IMR-90 (cell line): ENCODE results near the gene ANO7. TPM values are rescaled to one million over a fixed set of nuclear protein-coding genes. Genes with fewer than 3 reads are reported as not detected.

Experiments
- ATAC-seq: fragments of 200-7000 bp; cut with Tn5 transposase; 2 replicates; pipeline ENCODE4 v1.9.1; 2020; ENCODE audit warnings: low read depth, mild to moderate bottlenecking, moderate library complexity
- BruUV-seq: library from RNA; stranded (reverse); fragments of 400-500 nt; replicated peaks from 2 replicates; lab custom pipeline; 2021; lab: Mats Ljungman, UMichigan
- CTCF ChIA-PET: fragments of 300-600 bp; formaldehyde crosslinking; extraction: SDS; loops from one replicate; lab custom pipeline; 2021; ENCODE audit warnings: antibody characterized with exemption; lab: Yijun Ruan, JAX
- POLR2A ChIA-PET: fragments of 300-600 bp; sonication (Branson Sonifier 250); formaldehyde crosslinking; loops from one replicate; lab custom pipeline; 2022; ENCODE audit warnings: antibody characterized with exemption; ENCODE audit not compliant: unreplicated experiment; lab: Charles Lee
- DNase-seq: peaks from one replicate; pipeline ENCODE4 v3.0.0; 2013
- H2AFZ ChIP-seq: replicated peaks from 2 replicates; pipeline ENCODE3; 2013; ENCODE audit warnings: low read length, mild to moderate bottlenecking; ENCODE audit not compliant: poor library complexity
- H2AK5ac ChIP-seq: 2 replicates; pipeline ENCODE4 v1.6.1; 2013; ENCODE audit warnings: low read depth, low read length, inconsistent platforms
- H2AK9ac ChIP-seq: replicated peaks from 2 replicates; pipeline ENCODE3; 2013; ENCODE audit warnings: mild to moderate bottlenecking, low read depth, low read length, moderate library complexity; ENCODE audit not compliant: poor library complexity
- H2BK120ac ChIP-seq: 2 replicates; pipeline ENCODE4 v1.6.1; 2013; ENCODE audit warnings: low read depth, low read length, inconsistent platforms
- H2BK15ac ChIP-seq: 3 replicates; pipeline ENCODE4 v1.6.1; 2013; ENCODE audit warnings: low read depth, low read length, inconsistent platforms
- H2BK20ac ChIP-seq: 2 replicates; pipeline ENCODE4 v1.6.1; 2013; ENCODE audit warnings: low read depth, mild to moderate bottlenecking, inconsistent platforms, low read length, moderate library complexity
- H2BK5ac ChIP-seq: 2 replicates; pipeline ENCODE4 v1.6.1; 2013; ENCODE audit warnings: mild to moderate bottlenecking, low read depth, low read length, inconsistent platforms; ENCODE audit not compliant: poor library complexity, severe bottlenecking
- H3K14ac ChIP-seq: replicated peaks from 2 replicates; pipeline ENCODE4 v1.6.1; 2013; ENCODE audit warnings: low read depth, low read length, inconsistent platforms
- H3K18ac ChIP-seq: 2 replicates; pipeline ENCODE4 v1.6.1; 2013; ENCODE audit warnings: low read depth, low read length, control low read depth
- H3K23ac ChIP-seq: 2 replicates; pipeline ENCODE4 v1.6.1; 2013; ENCODE audit warnings: low read depth, low read length, inconsistent platforms
- H3K27ac ChIP-seq: 2 replicates; pipeline ENCODE4 v1.5.1; 2013; ENCODE audit warnings: mild to moderate bottlenecking, control low read depth, low read length; ENCODE audit not compliant: insufficient read depth
- H3K27me3 ChIP-seq: 2 replicates; pipeline ENCODE4 v1.6.1; 2013; ENCODE audit warnings: low read length; ENCODE audit not compliant: control insufficient read depth, insufficient read depth
- H3K36me3 ChIP-seq: 2 replicates; pipeline ENCODE4 v1.6.1; 2013; ENCODE audit warnings: low read length, mixed read lengths; ENCODE audit not compliant: control insufficient read depth, insufficient read depth
- H3K4ac ChIP-seq: 2 replicates; pipeline ENCODE4 v1.6.1; 2013; ENCODE audit warnings: low read depth, low read length, inconsistent platforms
- H3K4me1 ChIP-seq: 2 replicates; pipeline ENCODE4 v1.6.1; 2013; ENCODE audit warnings: low read length, mixed read lengths; ENCODE audit not compliant: control insufficient read depth, insufficient read depth
- H3K4me2 ChIP-seq: 2 replicates; pipeline ENCODE4 v1.6.1; 2013; ENCODE audit warnings: low read depth, mild to moderate bottlenecking, control low read depth, low read length, moderate library complexity
- H3K4me3 ChIP-seq: 2 replicates; pipeline ENCODE4 v1.5.1; 2013; ENCODE audit warnings: low read depth, mild to moderate bottlenecking, control low read depth, low read length, moderate library complexity; ENCODE audit not compliant: insufficient read depth
- H3K56ac ChIP-seq: 2 replicates; pipeline ENCODE4 v1.6.1; 2013; ENCODE audit warnings: low read length, inconsistent platforms; ENCODE audit not compliant: insufficient read depth; ENCODE audit errors: extremely low read depth
- H3K79me1 ChIP-seq, 2 experiments: 2 replicates each; pipeline ENCODE4 v1.6.1; 2013; ENCODE audit warnings: low read length in 2 of 2, inconsistent platforms in 1 of 2, low read depth in 1 of 2
- H3K9ac ChIP-seq: 2 replicates; pipeline ENCODE4 v1.6.1; 2013; ENCODE audit warnings: low read depth, low read length, control low read depth
- H3K9me1 ChIP-seq: 2 replicates; pipeline ENCODE4 v1.6.1; 2013; ENCODE audit warnings: low read length, inconsistent platforms; ENCODE audit not compliant: insufficient read depth
- H3K9me3 ChIP-seq: 2 replicates; pipeline ENCODE4 v1.6.1; 2013; ENCODE audit warnings: low read length; ENCODE audit not compliant: control insufficient read depth, insufficient read depth
- H4K20me1 ChIP-seq: 2 replicates; pipeline ENCODE4 v1.6.1; 2013; ENCODE audit warnings: low read length, inconsistent platforms; ENCODE audit not compliant: insufficient read depth
- H4K5ac ChIP-seq: 2 replicates; pipeline ENCODE4 v1.6.1; 2013; ENCODE audit warnings: mild to moderate bottlenecking, low read depth, low read length, control low read depth
- H4K8ac ChIP-seq, 2 experiments: 2 replicates each; pipeline ENCODE4 v1.6.1; 2013; ENCODE audit warnings: low read depth in 2 of 2, low read length in 2 of 2, control low read depth in 1 of 2, inconsistent platforms in 1 of 2
- H4K91ac ChIP-seq: 2 replicates; pipeline ENCODE4 v1.6.1; 2013; ENCODE audit warnings: low read depth, low read length, inconsistent platforms; ENCODE audit not compliant: insufficient read depth
- BHLHE40 ChIP-seq: fragments of 150-350 bp; IDR thresholded peaks from 2 replicates; pipeline ENCODE4 v1.6.1; 2016; ENCODE audit warnings: mild to moderate bottlenecking, low read depth, low read length
- MAZ ChIP-seq: IDR thresholded peaks from 2 replicates; pipeline ENCODE4 v1.6.1; 2012; ENCODE audit warnings: low read depth, mild to moderate bottlenecking, low read length, improper control_type of control experiment, moderate library complexity, borderline replicate concordance
- POLR2A ChIP-seq: IDR thresholded peaks from 2 replicates; pipeline ENCODE4 v1.6.1; 2012; ENCODE audit warnings: mild to moderate bottlenecking, low read depth, low read length
- RAD21 ChIP-seq: IDR thresholded peaks from 2 replicates; pipeline ENCODE4 v1.6.1; 2012; ENCODE audit warnings: low read length, improper control_type of control experiment
- RFX5 ChIP-seq: IDR thresholded peaks from 2 replicates; pipeline ENCODE4 v1.8.0; 2012; ENCODE audit warnings: low read depth, mild to moderate bottlenecking, low read length, moderate library complexity
- SMC3 ChIP-seq: fragments of 150-350 bp; IDR thresholded peaks from 2 replicates; pipeline ENCODE4 v1.6.1; 2016; ENCODE audit warnings: low read depth, mild to moderate bottlenecking, antibody characterized with exemption, low read length, moderate library complexity
- WGBS, 2 experiments: methylation state at CpG; one replicate each; pipeline versions ENCODE4 v1.1.5 to v1.1.7; 2013; ENCODE audit warnings: missing lambda C conversion rate in 2 of 2; ENCODE audit not compliant: insufficient read length in 1 of 2; ENCODE audit errors: extremely low coverage in 2 of 2; 5-methylcytosine and 5-hydroxymethylcytosine counted together
- dilution Hi-C: fragments of 300-500 bp; cut with HindIII; formaldehyde crosslinking; loops from one replicate; pipeline ENCODE4 v1.14.3; 2018; ENCODE audit warnings: low sequenced_read_pairs; ENCODE audit not compliant: unreplicated experiment
- in situ Hi-C: fragments of 300-500 bp; cut with MboI; formaldehyde crosslinking; loops from 3 replicates; pipeline ENCODE4 v1.14.3; 2019; ENCODE audit warnings: low sequenced_read_pairs, inconsistent platforms, mixed read lengths
- intact Hi-C: fragments of 100-400 bp; cut with micrococcal nuclease; formaldehyde crosslinking; loops from 2 replicates; pipeline ENCODE4 v1.10.0; 2022
- polyA plus RNA-seq, 3 experiments: library from polyadenylated mRNA; depleted of rRNA; stranded (reverse); fragments of >200 nt; gene quantifications; 2 replicates each; pipeline ENCODE4 v1.2.3, GENCODE V29; 2012; ENCODE audit warnings: low replicate concordance in 1 of 3
- total RNA-seq: library from RNA; depleted of rRNA; stranded (reverse); fragments of >200 nt; gene quantifications from 2 replicates; pipeline ENCODE4 v1.2.3, GENCODE V29; 2012

ANO7 gene
- total and polyA plus RNA-seq, 2 of the 4 experiments (the other 2 are of a cell fraction): 0.36 to 3.4 TPM

- Histone ChIP-seq H2BK15ac (no peak overlapping the region), H3K14ac (no peak overlapping the region), H3K79me1 (no peaks in the 10 kb centered on the region), H3K56ac (no peak overlapping the region), H3K9me3 (no peaks in the 10 kb centered on the region), H3K4ac (no peak overlapping the region), H3K27ac (no peak overlapping the region), H4K20me1 (no peaks in the 10 kb centered on the region), H3K9ac (no peak overlapping the region), H3K4me3 (no peak overlapping the region), H3K4me1 (no peaks in the 10 kb centered on the region), H4K8ac (no peak overlapping the region), H2AFZ (no peak overlapping the region), H3K36me3 (no peaks in the 10 kb centered on the region), H2BK5ac (no peak overlapping the region), H3K23ac (no peak overlapping the region), H2BK20ac (no peak overlapping the region), H3K18ac (no peak overlapping the region), H3K27me3 (peaks cover 18% of the 10 kb centered on the region), H4K91ac (no peak overlapping the region), H2AK9ac (no peak overlapping the region), H3K9me1 (no peaks in the 10 kb centered on the region), H2AK5ac (no peak overlapping the region), H4K5ac (no peak overlapping the region), H2BK120ac (no peak overlapping the region), H3K4me2 (no peak overlapping the region)
- TF ChIP-seq BHLHE40 (no peak), RAD21 (no peak), SMC3 (no peak), MAZ (no peak), POLR2A (no peak), RFX5 (no peak)
- 70% methylated on average over 3 of the region's 6 CpGs; no CpG with 5 or more reads in 1 of the 2 experiments for WGBS, 2 experiments
- ATAC-seq (no peak), DNase-seq (no peak)
- in situ Hi-C loops (no loop called here), dilution Hi-C loops (no loop called here), intact Hi-C loops (no loop called here)
- CTCF ChIA-PET: no interaction called here
- no TSS peak for BruUV-seq
- POLR2A ChIA-PET: no interaction called here
Observed at GRCh38 chr2:241208058-241208457, 19.6 kb downstream of the ANO7 start.
